Stimulated activated CD8-positive, alpha-beta memory T cell treated with anti-CD3 and anti-CD28 coated beads, Interleukin-4, amount 100 ng/mL, for 4 hours (primary cell): Measurements from ENCODE around the gene ACAP3.
"Not testable (repeated sequence)": the region's sequence is repeated elsewhere in the genome, so short reads cannot be mapped to it uniquely, and the experiment has no call there.

Source experiments
- DNase-seq, 2 donors: peaks; one replicate each; pipeline ENCODE4 v3.0.0-alpha.2; 2020; ENCODE audit warnings: low read depth in 2 of 2, low spot score in 1 of 2

Gene ACAP3

DNA sequence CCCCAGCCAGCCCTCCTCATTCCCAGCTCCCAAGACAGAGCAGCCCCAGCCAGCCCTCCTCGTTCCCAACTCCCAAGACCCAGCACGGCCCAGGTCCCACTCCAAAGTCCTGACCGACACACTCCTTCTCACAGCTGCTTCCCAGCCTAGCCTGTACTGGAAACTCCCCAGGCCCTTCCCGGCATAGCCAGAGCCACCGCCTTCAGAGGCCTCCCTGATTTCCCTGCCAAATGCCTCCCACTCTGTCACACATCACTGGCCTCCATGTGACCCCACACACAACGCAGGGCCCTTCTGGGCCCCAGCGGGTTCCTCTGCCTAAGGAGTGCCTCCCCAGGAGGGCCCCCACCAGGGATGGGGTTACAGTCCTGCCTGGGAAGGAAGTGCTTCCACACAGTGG, 36.9 kb downstream of the ACAP3 start:
- DNase-seq = no peak

GRCh38 chr1:1268284-1268682, 39.4 kb downstream of the ACAP3 start:
- DNase-seq = no peak

DNA sequence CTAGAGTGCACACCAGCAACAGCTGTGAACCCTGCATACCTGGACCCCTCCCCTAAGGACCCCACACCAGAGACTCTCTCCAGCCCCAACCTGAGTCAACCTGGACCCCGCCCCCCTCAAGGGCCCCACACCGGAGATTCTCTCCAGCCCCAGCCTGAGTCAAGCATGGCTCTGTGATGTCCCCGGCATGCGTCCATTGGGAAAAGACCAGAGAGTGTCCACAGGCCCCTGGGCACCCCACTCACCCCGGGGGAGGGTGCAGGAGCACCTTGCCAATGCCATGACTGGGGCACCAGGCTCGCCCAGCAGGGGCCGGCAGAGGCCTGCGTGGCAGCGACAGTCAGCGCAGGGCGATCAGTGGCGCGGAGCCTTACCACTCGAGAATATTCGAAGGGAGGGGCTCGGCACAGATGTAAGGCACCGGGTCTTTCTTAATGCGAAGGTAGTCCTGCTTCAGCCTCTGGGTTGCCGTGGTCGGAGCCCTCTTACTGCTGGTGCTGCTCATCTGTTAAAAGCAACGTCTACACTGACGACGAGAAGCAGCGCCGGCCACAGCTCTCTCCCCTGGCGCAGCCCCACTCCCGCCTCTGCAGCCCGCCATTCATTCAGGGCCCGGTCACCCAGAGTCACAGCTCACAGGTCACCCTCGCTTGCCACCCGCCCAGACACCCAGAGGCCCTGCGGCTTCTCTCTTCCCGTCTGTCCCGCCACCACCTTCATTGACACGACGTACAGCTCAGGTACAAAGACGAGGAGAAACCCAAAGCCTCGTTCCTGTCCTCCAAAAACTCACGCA, 40.0 kb downstream of the ACAP3 start:
- no peak for DNase-seq

- DNase-seq = no peak
Observed at GRCh38 chr1:1264868-1265272, 42.9 kb downstream of the ACAP3 start.

DNA sequence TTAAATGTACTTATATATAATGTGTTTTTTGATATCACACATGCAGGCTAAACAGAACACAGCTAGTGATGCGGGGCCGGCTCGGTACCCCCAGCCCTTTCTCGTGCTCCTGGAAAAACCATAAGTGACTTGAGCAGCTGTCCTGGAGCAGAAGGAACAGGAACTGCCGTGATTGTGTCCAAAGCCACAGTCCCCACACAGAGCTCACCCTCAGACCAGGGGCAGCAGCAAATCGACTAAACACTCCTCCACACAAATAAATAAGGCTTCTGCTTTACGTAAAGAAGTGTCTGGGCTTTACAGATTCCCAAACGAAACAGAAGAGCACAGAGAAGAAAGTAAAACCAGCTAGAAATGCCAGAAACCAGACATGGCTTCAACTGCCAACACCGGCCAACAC, 43.7 kb downstream of the ACAP3 start:
- DNase-seq = no peak

DNA sequence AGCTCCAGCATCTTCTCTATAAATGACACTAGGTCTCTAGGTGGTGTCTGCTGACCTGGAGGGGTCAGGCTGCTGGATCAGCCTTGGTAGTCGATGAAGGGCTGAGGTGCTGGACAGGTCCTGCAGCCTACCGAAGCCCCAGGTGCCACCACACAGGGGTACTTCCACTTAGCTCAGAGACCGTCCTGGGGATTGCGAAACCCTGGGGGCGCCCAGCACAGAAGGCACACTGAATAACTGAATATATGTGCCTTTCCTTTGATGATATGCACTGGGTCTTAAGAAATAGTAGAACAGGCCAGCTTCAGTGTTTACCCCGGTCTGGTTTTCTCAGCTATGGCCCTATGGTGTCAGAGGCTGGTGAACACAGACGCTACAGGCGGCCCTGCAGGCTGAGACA, 45.0 kb downstream of the ACAP3 start:
- DNase-seq = no peak

DNA sequence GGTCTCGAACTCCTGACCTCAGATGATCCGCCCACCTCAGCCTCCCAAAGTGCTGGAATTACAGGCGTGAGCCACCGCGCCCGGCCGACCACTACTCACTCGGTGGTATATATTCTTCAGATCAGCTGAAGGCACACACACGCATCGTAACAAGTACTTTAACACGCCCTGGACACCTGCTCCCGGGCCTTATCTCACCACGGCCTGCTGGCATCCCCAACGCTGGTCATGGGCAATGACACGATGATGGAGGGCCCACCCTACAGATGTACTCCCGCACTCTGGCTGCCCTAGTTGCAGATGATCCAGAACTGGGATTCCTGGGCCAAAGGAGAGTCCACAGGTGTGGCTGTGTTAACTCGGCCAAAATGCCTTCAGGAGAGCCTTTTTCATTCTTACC, 45.7 kb downstream of the ACAP3 start:
- DNase-seq = no peak

DNA sequence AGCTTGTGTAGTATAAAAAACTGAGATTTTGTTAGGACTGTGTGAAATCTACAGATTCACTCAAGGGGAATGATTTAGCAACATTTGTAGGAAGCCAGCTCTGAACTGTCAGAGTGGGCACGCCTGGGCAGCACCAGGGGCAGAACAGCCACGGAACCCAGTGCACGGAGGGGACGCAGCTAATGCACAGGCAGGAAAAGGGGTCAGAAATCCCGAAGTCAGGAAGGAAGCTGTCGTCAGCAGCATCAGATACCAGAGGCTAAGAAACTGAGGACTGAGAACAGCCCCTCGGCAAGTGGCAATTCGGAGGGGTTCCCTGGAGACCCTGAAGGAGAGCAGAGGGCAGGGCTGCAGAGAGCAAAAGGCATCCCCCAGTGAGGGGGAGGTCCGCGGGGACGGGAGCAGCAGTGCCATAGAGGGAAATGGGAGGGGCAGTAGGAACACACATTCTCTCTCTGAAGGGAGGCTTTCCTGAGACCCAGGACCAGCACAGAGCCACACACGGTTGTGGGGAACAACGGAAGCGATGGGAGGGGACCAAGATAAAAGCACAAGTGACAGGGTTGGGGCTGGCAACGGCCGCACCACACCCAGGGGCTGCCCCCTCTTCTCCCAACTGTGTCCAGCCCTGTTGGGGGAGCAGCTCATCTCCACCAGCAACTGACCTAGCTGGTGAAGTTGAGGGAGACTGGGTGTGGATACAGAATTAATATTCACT, 46.7 kb downstream of the ACAP3 start:
- no peak for DNase-seq

DNA sequence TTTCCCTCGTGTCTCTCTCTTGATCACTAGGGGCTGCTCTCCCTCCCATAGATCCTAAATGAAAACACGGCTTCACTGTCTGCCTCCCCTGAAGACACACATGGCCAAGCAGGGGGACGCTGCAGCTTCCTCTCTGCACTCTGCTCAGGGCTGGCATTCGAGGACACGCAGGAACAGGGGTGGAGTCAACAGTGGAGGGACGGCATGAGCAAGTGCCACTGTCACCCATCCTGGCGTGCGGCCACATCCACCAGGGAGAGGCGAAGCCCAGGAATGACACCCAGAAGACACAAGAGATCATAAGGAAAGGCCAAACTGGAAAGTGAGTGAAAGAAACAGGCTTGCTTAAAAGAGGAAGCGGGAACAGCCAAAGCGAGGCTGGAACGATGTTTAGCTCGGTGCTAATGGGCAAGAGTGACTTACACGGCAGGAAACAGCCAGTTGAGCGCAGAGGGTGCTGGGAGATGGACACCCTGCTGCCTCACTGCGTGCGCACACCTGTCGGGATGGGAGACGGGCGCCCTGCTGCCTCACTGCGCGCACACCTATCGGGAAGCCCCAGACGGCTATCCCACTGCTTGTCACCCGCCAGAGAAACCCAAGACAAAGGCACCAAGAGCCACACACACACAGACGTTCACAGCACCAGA, 47.7 kb downstream of the ACAP3 start:
- no peak for DNase-seq

- no peak for DNase-seq
Observed at GRCh38 chr1:1259540-1259939, 48.2 kb downstream of the ACAP3 start.

- no peak for DNase-seq
Observed at GRCh38 chr1:1259119-1259488, 48.6 kb downstream of the ACAP3 start.

GRCh38 chr1:1256956-1257871, 50.5 kb downstream of the ACAP3 start:
- no peak for DNase-seq

- DNase-seq = no peak
Observed at GRCh38 chr1:1255611-1256010, 52.1 kb downstream of the ACAP3 start.

- no peak for DNase-seq
Observed at GRCh38 chr1:1255078-1255477, 52.7 kb downstream of the ACAP3 start.

DNA sequence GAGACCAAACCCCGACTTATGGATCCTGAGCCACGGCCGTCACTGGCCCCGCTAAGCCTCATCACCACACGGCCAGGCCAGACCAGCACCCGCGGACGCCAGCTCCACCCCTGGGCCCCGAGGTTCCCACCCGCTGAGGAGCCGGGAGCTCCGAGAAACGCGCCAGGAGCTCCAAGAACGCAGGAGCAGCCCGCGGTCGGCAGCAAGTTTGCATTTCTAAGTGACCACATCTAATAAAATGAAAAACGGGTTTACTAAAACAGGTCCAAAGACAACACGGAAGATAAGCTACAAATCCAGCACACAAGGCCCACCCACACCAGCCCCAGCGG, 53.1 kb downstream of the ACAP3 start:
- no peak for DNase-seq

DNA sequence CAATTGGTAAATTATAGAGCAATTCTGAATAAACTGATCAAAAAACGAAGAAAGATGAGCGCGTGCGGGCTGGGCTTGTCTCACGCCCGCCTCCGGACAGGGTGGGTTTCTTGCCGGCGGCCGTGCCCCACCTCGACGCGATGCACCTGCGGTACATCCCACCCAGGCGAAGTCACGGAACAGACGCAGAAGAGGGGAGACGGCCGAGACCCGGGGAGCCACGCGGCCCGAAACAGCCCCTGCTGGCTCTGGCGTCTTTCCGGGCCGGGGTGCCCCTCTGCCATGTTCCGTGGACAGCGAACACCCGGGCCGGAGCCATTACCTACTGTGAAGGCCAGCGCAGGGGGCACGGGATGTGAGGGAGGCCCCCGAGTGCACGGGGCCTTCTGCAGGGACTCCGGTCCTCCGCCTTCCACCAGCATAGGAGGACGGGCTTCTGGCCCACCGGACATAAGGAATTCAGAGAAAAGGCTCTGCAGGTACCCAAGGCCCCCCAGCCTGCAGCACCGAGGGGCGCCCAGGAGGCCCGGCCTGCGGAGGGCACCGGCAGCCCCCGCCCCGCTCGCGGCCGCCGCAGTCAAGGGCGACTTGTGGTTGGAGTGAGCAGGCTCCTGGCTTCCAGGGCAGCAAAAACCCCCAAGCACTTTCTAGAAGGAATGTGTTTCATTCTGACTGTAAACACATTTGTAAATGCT, 53.6 kb downstream of the ACAP3 start:
- DNase-seq = no peak

- no peak for DNase-seq
Observed at GRCh38 chr1:1253314-1253713, 54.4 kb downstream of the ACAP3 start.

DNA sequence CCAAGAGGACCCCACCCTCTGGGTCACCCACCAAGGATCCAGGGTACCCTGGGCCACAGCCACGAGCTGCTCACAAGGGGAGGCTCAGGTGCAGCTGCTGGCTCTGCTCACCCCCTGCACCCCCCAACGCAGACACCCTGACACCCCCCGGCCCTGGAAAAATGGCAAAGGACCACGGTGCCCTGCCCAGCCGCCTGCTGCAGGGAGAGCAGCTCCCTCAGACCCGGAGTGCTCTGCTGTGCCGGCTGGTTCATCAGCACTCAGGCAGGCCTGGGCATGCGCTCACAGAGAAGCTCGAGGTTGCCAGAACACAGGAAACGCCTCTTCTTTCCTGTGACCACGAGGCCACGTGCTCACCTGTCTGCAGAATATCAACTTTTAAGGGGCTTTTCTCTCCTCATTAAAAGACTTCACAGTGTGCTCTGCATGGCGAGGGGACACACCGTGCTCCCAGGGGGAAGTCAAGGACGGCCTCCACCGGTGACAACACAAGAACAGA, 56.9 kb downstream of the ACAP3 start:
- DNase-seq = peak; percentile 47 to 72

- DNase-seq = not testable (repeated sequence)
Observed at GRCh38 chr1:1248009-1248913, 59.5 kb downstream of the ACAP3 start.
